AG04449 (cell line): ENCODE results near the gene TMPRSS13.

Experiments used
- CTCF ChIA-PET: fragments of 350-600 bp; formaldehyde crosslinking; extraction: SDS; loops from one replicate; lab custom pipeline; 2021; ENCODE audit warnings: antibody characterized with exemption; lab: Yijun Ruan, JAX
- POLR2A ChIA-PET: fragments of 400-600, 350-600 bp; formaldehyde crosslinking; extraction: SDS; loops from one replicate; lab custom pipeline; 2020; ENCODE audit warnings: antibody characterized with exemption, inconsistent platforms; lab: Yijun Ruan, JAX
- DNase-seq: peaks from one replicate; pipeline ENCODE4 v3.0.0-alpha.2; 2010; ENCODE audit warnings: low read depth, low spot score
- H3K4me3 ChIP-seq: 2 replicates; pipeline ENCODE4 v1.5.1; 2011; ENCODE audit warnings: low read depth, mild to moderate bottlenecking, control low read depth, low read length
- CTCF ChIP-seq: IDR thresholded peaks from one replicate; pipeline ENCODE4 v1.5.1; 2011; ENCODE audit warnings: mild to moderate bottlenecking, moderate library complexity, low read length, control low read depth, inconsistent platforms; ENCODE audit not compliant: insufficient read depth; ENCODE audit errors: missing control alignments

TMPRSS13 gene

GRCh38 chr11:117862019-117862725 is 67.0 kb downstream of the TMPRSS13 start:
- H3K4me3 ChIP-seq = no peak overlapping the region
- CTCF ChIA-PET = interaction anchor here (1.3 kb wide), 1 partner anchor 85 kb away, joined by 3 read pairs; no protein-coding TSS in a partner anchor
- TF ChIP-seq CTCF = no peak
- DNase-seq = no peak
- POLR2A ChIA-PET = no interaction called here

GRCh38 chr11:117861151-117862018 is 67.8 kb downstream of the TMPRSS13 start:
- TF ChIP-seq CTCF = no peak
- POLR2A ChIA-PET = no interaction called here
- no peak overlapping the region for H3K4me3 ChIP-seq
- no peak for DNase-seq
- CTCF ChIA-PET = interaction anchor here (0.9 to 1.3 kb wide), 3 partner anchors 44 to 86 kb away, joined by 3 read pairs; no protein-coding TSS in a partner anchor

- no peak for DNase-seq
Measured at GRCh38 chr11:117860139-117860538, 69.1 kb downstream of the TMPRSS13 start.

GRCh38 chr11:117859488-117860112 is 69.6 kb downstream of the TMPRSS13 start:
- ChIA-PET CTCF (interaction anchor here (0.9 kb wide), 1 partner anchor 15 kb away, joined by 3 read pairs; no protein-coding TSS in a partner anchor), POLR2A (no interaction called here)
- TF ChIP-seq CTCF = no peak
- H3K4me3 ChIP-seq = no peak overlapping the region
- no peak for DNase-seq

More at GRCh38 chr11:117860139-117860538, 69.1 kb downstream of the TMPRSS13 start:
- TF ChIP-seq CTCF = no peak
- no peak overlapping the region for H3K4me3 ChIP-seq
- CTCF ChIA-PET = interaction anchor here (0.9 kb wide), 2 partner anchors 16 to 43 kb away, joined by 3 read pairs; no protein-coding TSS in a partner anchor
- POLR2A ChIA-PET = no interaction called here

GRCh38 chr11:117859061-117859460 is 70.1 kb downstream of the TMPRSS13 start:
- no peak for TF ChIP-seq CTCF
- POLR2A ChIA-PET = no interaction called here
- no peak overlapping the region for H3K4me3 ChIP-seq
- DNase-seq = no peak
- CTCF ChIA-PET = no interaction called here
